Activated T-cell treated with anti-CD3 and anti-CD28 coated beads for 4 hours (primary cell): ENCODE data around the gene MEF2A.
A peak's percentile ranks its signal among the peaks of the same experiment; 100 is the strongest.
"Not testable (repeated sequence)": the region's sequence is repeated elsewhere in the genome, so short reads cannot be mapped to it uniquely, and the experiment has no call there.

Experiments
- DNase-seq: peaks from one replicate; pipeline ENCODE4 v3.0.0-alpha.2; 2020

MEF2A gene

GRCh38 chr15:99565299-99566156 lies at the start of gene MEF2A:
TSS of gene MEF2A (plus strand) at chr15:99565984. CDS start at chr15:99633120, 67,136 bp downstream.
- DNase-seq = peak; percentile 84

- no peak for DNase-seq
These were observed 47.6 kb upstream of the MEF2A start for GRCh38 chr15:99518191-99518590.

- not testable (repeated sequence) for DNase-seq
These were observed 46.4 kb upstream of the MEF2A start for GRCh38 chr15:99519366-99519765.

- no peak for DNase-seq
These were observed 43.5 kb upstream of the MEF2A start for GRCh38 chr15:99522288-99522687.

- no peak for DNase-seq
These were observed 39.6 kb upstream of the MEF2A start for GRCh38 chr15:99526176-99526575.

- no peak for DNase-seq
These were observed 39.1 kb upstream of the MEF2A start for GRCh38 chr15:99526671-99527070.

GRCh38 chr15:99536422-99537040 lies 29.3 kb upstream of the MEF2A start:
- no peak for DNase-seq

GRCh38 chr15:99537344-99537743 lies 28.4 kb upstream of the MEF2A start:
- DNase-seq = no peak

GRCh38 chr15:99538261-99538660 lies 27.5 kb upstream of the MEF2A start:
- DNase-seq = no peak

GRCh38 chr15:99542828-99543227 lies 23.0 kb upstream of the MEF2A start:
- no peak for DNase-seq

- no peak for DNase-seq
These were observed 20.2 kb upstream of the MEF2A start for GRCh38 chr15:99545605-99546004.

GRCh38 chr15:99546441-99547100 lies 19.2 kb upstream of the MEF2A start:
- DNase-seq = no peak

- DNase-seq = no peak
These were observed 18.3 kb upstream of the MEF2A start for GRCh38 chr15:99547517-99547916.

- no peak for DNase-seq
These were observed 15.7 kb upstream of the MEF2A start for GRCh38 chr15:99550077-99550476.

GRCh38 chr15:99552111-99552510 lies 13.7 kb upstream of the MEF2A start:
- DNase-seq = no peak

- no peak for DNase-seq
These were observed 10.8 kb upstream of the MEF2A start for GRCh38 chr15:99554880-99555488.

- no peak for DNase-seq
These were observed 9.8 kb upstream of the MEF2A start for GRCh38 chr15:99556011-99556410.

- no peak for DNase-seq
These were observed 9.2 kb upstream of the MEF2A start for GRCh38 chr15:99556578-99556977.

- no peak for DNase-seq
These were observed 7.7 kb upstream of the MEF2A start for GRCh38 chr15:99558084-99558483.

- DNase-seq = no peak
These were observed 7.2 kb upstream of the MEF2A start for GRCh38 chr15:99558571-99558970.

GRCh38 chr15:99561476-99562230 lies 4.1 kb upstream of the MEF2A start:
- no peak for DNase-seq

GRCh38 chr15:99562238-99562637 lies 3.5 kb upstream of the MEF2A start:
- DNase-seq = no peak
